ENCODE measurements around the gene ZNF101. TPM values are rescaled to one million over a fixed set of nuclear protein-coding genes. Genes with fewer than 3 reads are reported as not detected.

The ZNF101 gene
- 11.7 and 14.4 TPM in 2 replicates for total RNA-seq

GRCh38 chr19:19668230-19669012 is at the start of gene ZNF101:
Gene ZNF101, plus strand, starts transcription at chr19:19668839. Its CDS starts 125 bp downstream, at chr19:19668964.

GRCh38 chr19:19627621-19628500 is 40.8 kb upstream of the ZNF101 start, which contains the start of gene LPAR2:
Gene LPAR2, minus strand, starts transcription at chr19:19628220. Its CDS starts 945 bp downstream, at chr19:19627275.

DNA sequence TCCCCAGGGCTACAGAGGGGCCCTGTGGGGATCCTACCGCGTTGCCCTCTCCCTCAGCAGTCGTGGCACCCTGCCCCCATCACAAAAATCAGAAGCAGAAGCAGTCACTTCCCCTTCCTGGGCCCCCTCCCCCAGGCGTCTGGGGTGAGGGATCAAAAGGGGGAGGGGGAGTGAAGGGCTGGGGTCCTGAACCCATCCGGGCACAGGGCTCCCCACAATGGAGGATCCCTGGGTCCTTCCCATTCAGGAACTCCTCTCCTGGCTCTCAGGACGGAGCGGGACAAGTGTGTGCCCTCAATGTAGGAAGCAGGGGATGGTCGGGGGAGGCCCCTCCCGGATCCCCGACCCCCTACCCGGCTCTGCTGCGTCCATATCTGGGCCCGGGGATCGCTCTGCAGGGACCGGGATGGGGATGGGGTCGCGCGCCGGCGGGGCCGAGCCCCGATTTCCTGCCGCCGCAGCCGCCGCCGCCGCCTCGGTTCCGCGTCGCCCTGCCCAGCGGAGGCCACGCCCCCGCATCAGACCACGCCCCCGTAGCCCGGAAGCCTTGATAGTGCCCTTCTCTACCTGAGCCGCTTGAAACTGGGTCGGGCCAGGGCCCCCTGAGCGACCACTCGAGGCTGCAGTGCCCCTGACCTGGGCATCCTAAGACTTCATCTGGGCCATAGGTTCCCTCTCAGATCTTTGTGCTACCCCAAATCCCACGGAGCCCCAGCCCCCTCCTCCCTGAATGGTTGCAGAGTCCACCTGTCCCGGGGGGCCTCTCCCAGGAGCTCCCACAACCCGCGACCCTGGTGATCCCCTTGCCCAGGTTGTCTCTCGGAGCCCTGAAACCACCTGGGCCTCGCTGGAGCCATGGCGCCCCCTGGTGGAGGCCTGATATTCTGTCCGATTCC is 25.2 kb upstream of the ZNF101 start, which contains the start of gene GMIP:
TSS of gene GMIP (minus strand) at position 500 of the 896 bp plus-strand sequence. CDS start at position 372, 128 bp downstream.

DNA sequence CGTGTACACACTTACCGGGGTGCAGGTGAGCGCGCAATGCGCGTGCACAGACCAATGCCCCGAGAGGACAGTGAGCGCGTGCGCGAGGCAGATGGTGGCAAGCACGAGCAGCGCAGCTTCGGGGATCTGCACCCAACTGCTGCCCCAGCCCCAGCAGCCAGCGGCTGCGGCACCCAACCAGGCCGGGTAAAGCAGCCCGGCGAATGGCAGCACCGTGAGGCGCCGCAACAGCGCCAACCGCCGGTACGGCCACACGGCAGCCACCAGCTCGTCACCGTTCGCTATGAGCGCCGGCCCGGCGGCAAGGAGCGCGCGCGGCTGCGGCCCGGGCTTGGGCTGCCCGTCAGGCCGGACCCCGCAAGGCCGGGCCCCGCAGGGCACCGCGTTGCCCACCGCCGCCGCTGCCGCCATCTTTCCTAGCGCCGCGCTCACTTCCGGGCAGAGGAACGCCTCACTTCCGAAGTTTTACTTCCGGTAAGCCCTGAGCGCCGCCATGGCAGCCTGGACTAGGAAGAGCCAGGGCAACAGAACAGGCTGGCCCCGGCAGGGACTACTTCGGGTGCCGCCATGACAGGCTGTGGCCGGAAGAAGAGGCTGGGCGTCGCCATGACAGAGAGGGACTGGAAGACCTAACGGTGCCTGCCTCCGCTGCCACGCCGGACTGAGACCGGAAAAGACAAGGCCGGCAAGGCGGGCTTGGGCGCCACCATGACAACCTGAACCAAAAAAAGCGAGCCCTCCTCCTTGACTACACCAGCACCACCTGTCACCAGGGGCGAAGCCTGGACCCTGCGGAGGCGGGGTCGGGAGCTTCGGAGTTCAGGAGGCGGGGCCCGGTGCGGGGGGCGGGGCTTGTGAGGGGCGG is 5.2 kb upstream of the ZNF101 start, which contains the start of gene ATP13A1:
TSS of gene ATP13A1 (minus strand) at position 421 of the 865 bp plus-strand sequence. CDS start at position 411, 10 bp downstream.

GRCh38 chr19:19732579-19733501 is 64.2 kb downstream of the ZNF101 start, which contains the start of gene ZNF14:
Gene ZNF14, minus strand, starts transcription at chr19:19733112. Its CDS starts 154 bp downstream, at chr19:19732958.

Other genes starting within 250 kb of the ZNF101 start
- gene TSSK6, start 153.3 kb upstream of the ZNF101 start, total RNA-seq: 3.6 and 4.4 TPM in 2 replicates
- 139 and 143 TPM in 2 replicates for gene NDUFA13, start 152.6 kb upstream of the ZNF101 start, total RNA-seq
- 0.43 TPM in 1 of 2 replicates, not detected in the other for gene YJEFN3, start 139.9 kb upstream of the ZNF101 start, total RNA-seq
- under 0.01 and 0.21 TPM in 2 replicates for gene CILP2, start 130.6 kb upstream of the ZNF101 start, total RNA-seq
- 0.28 and 1.0 TPM in 2 replicates for gene PBX4, start 50.2 kb upstream of the ZNF101 start, total RNA-seq
- 4.8 and 11.0 TPM in 2 replicates for gene LPAR2, start 40.6 kb upstream of the ZNF101 start, total RNA-seq
- gene GMIP, start 25.2 kb upstream of the ZNF101 start, total RNA-seq: 5.1 and 9.6 TPM in 2 replicates
- 23.6 and 63.7 TPM in 2 replicates for gene ATP13A1, start 5.2 kb upstream of the ZNF101 start, total RNA-seq
- 7.5 and 8.4 TPM in 2 replicates for gene ZNF14, start 64.3 kb downstream of the ZNF101 start, total RNA-seq
- gene ZNF506, start 152.9 kb downstream of the ZNF101 start, total RNA-seq: 10.3 and 18.0 TPM in 2 replicates
- gene ZNF253, start 197.0 kb downstream of the ZNF101 start, total RNA-seq: 2.4 and 5.9 TPM in 2 replicates
- 3.1 and 4.6 TPM in 2 replicates for gene ZNF93, start 232.1 kb downstream of the ZNF101 start, total RNA-seq